NCI-H748 treated with DMSO at 0.1 percent for 48 hours (cell line): ENCODE data around the gene GLI3.

Experiments
- DNase-seq: peaks from one replicate; lab custom pipeline; 2025; lab: John Stamatoyannopoulos, UW

GLI3 gene

DNA sequence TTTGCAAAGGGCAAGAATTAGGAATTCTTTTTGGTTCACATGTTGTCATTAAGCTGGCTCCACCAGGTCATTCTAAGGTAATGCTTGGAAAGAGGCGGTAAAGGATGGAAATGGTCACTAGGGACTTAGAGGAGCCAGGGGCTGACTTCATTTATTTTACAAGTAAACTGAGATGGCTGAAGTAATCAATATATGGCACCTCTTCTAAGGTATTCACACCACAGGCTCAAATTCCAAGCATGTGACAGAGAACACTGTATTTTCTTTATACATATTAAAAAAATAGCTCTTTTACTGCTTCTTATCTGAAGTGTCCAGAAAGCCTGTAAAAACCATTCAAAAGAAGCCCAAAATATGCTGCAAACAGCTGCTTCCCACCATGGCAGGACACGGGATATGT is 239.0 kb downstream of the GLI3 start:
- DNase-seq: no peak

DNA sequence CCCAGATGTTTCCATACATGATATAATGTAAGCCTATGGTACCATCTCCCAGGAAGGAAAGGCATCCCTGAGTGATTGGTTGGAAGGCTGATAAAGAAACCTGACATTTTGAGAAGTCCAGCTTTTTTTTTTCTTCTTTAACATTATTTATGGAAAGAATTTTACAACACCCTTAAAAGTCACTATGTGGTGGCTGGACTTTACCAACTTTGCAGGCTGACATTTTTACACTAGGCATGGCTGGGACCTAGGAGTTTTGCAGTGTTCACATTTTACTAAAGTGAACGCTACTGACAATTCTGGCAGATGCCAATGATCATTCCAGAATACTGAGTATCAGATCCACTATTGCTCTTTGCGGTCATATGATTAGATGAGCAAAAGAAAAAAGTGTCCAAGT is 239.9 kb downstream of the GLI3 start:
- no peak for DNase-seq

- DNase-seq: no peak
These were observed 240.5 kb downstream of the GLI3 start for GRCh38 chr7:41996381-41997035.

DNA sequence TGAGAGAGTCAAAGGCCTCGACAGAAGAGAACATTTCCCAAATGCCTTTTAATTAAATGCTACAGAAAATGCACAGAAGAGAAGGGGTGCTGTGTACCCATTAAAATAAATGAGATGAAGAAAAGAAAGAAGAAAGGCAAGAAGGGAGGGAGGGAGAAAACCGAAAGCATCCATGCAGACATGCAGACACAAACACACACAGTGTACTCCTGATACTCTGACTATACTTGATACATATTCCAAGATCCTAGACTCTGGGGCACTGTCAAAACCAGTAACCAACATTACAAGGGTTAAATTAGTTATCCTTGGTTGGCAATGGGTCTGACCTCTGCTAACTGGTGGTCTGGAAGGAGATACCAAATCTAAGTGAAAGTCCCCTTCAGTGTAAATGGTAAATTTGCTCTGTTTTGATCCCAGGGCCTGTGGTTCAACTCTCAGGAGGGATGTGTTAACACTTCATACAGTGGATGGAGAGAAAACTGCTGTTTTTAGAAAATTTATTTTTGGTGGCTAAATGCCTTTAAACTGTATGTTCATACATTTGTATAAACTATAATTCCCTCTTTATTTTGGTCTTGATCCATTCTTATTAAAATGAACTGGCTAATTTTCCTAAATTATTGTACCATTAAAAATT is 241.3 kb downstream of the GLI3 start:
- DNase-seq: no peak

- no peak for DNase-seq
These were observed 242.3 kb downstream of the GLI3 start for GRCh38 chr7:41994746-41995110.

GRCh38 chr7:41994036-41994745 is 242.8 kb downstream of the GLI3 start:
- no peak for DNase-seq

DNA sequence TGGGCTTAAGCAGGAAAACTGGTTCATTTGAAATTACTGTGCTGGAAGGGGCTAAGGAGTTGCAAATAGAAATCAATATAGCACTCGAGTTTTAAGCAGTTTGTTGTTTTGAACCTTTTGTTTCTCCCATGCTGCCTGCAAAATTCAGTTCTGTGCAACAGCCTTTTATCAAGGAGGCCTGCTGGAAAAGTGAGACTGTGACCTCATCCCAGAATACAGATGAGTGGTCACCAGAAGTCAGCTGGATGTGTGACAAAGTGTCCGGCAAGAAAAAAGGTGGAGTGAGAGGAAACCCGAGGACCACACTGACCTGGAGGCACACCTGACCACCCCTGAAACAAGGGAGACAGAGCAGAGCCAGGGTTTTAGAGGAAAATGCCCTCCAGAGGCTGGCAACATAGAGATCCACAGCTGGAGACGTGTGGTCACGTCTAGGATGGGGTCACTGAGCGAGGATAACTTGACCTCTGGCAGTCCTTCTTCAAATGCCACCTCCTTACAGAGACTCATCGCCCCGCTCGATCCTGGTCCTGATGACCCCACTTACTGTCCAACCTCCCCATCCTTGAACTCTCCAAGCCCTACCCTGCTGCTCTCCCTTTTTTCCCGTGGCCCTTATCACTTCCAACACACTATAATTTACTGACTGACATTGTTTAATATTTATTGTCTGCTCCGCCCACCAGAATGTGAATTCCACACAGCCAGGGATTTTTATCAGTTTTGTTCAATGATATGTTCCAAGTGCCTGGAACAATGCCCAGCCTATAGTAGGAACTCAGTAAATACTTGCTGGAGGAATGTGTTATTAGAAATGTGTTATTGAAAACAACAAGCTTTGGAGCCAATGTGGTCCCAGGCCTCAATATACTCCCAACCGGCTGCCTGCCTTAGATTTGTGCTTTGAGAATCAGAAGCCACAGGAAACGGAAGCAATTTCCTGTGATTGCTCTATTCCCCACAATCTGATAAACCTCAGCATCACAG is 243.8 kb downstream of the GLI3 start:
- DNase-seq: no peak

DNA sequence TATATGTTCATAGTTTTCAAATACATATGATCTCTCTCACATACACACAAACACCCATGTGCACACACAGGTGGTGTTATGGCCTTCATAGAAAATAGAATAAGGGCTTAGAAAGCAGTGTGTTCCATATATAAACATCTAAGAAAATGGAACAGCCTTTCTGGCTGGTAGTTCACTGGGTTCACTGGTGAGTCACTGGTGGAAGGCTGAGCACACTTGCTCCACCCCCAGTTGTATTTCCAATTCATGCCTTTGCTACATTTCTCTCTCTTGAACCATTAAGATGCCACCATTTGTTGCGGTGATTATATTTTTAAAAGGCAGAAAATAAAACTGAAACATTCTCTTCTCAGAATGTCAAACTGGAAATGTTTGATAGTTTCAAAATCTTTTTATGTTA is 252.1 kb downstream of the GLI3 start:
- DNase-seq: no peak

GRCh38 chr7:41981046-41982040 is 255.7 kb downstream of the GLI3 start:
- no peak for DNase-seq

DNA sequence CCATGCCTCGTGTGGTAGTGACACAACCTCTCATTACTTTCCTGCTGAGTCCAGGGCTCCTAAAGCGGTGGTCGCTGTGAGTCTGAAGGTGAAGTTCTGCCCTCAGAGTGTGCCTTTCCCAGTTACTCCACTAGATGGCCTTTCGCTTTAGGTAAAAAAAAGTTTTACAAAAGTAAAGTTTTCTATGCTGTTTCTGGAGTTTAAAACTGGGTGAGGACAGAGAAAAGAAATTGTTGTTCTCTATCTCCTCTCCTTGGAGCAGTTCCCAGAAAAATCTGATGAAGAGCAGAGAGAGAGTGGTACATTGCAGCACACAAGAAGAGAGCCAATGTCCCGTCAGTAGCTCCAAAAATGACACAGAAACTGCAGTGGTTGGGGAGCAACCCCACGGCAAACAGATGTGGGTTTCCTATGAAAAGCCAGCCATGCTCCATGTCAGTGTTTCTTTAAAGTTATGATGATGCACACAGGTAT is 257.1 kb downstream of the GLI3 start:
- no peak for DNase-seq

DNA sequence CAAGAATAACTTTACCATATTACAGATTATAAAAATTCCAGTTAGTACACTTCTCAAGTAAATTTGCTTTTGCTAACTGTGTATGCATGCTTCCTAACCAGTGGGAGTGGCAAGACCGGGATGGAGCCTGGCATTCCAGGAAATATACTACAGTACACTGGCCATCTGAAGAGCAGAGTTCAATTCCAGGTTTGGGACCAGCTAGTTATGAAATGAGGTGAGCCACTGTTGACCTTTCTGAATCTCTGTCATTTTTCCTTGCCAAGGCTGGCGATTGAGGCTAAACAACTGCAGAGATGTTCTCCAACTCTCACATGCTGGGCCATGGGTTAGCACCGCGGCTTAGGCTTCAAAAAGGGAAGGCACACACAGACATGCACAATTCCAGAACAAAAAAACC is 258.2 kb downstream of the GLI3 start:
- no peak for DNase-seq

DNA sequence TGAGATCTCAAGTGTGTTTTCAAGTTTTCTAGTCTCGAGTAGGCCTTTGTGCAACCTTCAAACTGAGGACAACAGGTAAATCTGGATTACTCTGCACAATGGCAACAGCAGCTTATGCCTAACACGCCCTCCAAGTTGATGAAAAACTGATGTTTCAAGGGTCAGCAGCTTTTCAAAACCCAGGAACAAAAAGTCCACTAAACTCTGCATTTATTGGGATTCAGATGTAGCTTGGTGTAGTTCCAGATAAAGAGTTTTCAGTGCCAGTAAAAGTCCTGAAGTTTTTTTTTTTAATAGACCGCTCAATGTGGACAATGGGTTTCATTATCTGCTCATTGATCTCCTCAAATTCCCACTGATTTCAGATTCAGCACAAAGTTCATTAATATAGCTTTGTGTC is 259.3 kb downstream of the GLI3 start:
- DNase-seq: no peak

DNA sequence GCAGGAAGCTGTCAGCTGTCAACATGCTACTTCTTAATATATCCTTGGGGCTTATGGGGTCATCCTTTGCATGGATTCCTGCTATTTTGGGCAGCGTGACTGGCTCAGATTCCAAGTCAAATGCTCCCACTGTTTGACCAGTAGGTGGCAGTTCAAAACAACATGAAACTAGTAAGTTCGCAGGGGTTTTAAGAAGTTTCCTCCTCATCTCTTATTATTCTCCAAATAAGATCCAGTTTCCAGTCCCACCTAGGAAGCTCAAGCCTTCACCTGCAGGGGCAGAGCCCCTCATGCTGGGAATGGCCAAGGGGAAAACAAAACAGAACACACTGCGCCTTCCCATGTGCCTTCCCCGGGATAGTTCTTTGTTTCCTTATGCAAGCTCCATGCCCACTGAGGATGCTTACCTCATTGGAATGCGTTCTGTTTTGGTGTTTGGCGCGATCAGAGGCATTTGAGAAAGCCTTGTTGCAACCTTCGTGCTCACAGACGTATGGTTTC is 259.8 kb downstream of the GLI3 start:
- DNase-seq: no peak

DNA sequence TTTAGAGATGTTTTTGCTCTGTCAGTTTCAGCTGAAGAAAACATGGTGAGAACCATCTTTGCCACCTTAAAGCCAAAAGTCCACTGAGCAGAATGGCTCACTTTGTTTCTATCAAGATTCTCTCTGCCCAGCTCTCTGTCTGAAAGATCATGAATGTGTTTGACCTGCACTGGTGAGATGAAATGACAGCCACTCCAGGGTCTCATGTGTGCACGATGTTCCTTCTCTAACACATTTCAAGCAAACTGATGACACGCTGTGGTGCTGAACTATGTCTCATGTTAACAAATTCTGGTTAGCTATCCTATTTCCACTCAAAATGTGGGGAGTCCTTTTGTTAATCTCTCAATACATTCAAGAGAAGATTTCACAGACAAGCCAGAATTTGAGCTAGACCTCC is 260.6 kb downstream of the GLI3 start:
- DNase-seq: no peak

GRCh38 chr7:41975849-41976248 is 261.2 kb downstream of the GLI3 start:
- no peak for DNase-seq

GRCh38 chr7:41974870-41975557 is 262.0 kb downstream of the GLI3 start:
- no peak for DNase-seq

- DNase-seq: no peak
These were observed 263.7 kb downstream of the GLI3 start for GRCh38 chr7:41973202-41973730.

DNA sequence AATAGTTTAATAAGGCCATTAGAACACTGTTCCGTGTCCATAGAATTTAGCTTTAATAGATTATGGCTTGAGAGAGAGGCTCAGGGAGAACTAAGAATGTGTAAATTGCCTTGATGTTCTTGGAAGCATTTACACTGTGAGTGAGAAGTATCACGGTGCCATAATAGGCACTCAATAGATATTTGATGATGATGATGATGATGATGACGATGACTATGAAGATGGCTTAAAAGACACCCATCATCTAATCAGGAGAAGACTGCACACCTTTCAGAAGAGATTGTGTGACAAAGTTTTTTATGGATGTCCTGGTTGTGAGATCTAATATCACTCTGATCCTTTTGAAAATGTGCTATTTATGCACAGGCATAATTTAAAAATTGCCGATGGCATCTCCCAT is 264.2 kb downstream of the GLI3 start:
- DNase-seq: no peak

DNA sequence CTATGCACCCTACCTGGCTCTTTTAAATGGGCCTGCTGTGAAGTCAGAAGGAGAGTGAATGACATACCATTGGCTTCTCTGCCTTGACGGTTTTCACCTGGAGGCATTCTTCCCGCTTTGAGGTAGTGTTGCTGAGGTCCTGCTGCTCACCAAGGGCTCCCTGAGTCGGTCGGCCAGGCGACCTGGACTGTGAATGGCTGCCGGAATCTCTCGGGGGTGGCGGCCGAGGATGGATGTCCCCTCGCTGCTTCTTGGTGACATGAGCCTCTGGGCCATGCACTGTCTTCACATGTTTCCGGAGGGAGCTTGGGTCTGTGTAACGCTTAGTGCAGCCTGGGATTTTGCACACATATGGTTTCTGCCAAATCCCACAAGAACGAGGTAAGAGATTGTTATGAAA is 264.7 kb downstream of the GLI3 start:
- DNase-seq: no peak

- DNase-seq: no peak
These were observed 265.3 kb downstream of the GLI3 start for GRCh38 chr7:41971640-41972187.
